Sigmoid colon (tissue), 4 donors: Measurements from ENCODE around the gene UBE2H.

Experiments
- CTCF ChIP-seq, 4 experiments: fragments of 450-650 bp in 3 of 4; fragments of 200-600 bp in 1 of 4; IDR thresholded peaks; one replicate each; pipeline ENCODE4 v1.5.1; 2016 to 2019; ENCODE audit warnings: antibody characterized with exemption in 4 of 4, mild to moderate bottlenecking in 3 of 4, moderate library complexity in 2 of 4
- EP300 ChIP-seq, 4 donors: sonication (generic); formaldehyde crosslinking; IDR thresholded peaks; one replicate each; pipeline ENCODE4 v1.6.1; 2017; ENCODE audit warnings: antibody characterized with exemption in 4 of 4
- POLR2A ChIP-seq, 2 donors: fragments of 450-650 bp; IDR thresholded peaks; one replicate each; pipeline ENCODE4 v1.6.1; 2016; ENCODE audit warnings: antibody characterized with exemption in 2 of 2, mild to moderate bottlenecking in 2 of 2, moderate library complexity in 2 of 2
- POLR2AphosphoS5 ChIP-seq, 4 donors: sonication (generic); formaldehyde crosslinking; IDR thresholded peaks; one replicate each; pipeline ENCODE4 v1.6.1; 2017; ENCODE audit warnings: antibody characterized with exemption in 4 of 4

GRCh38 chr7:129886818-129887186 lies 66.0 kb downstream of the UBE2H start:
- TF ChIP-seq POLR2AphosphoS5 (IDR thresholded peaks at IDR 0.05) (no peak), CTCF (IDR thresholded peaks at IDR 0.05) (no peak), POLR2A (IDR thresholded peaks at IDR 0.05) (no peak), EP300 (IDR thresholded peaks at IDR 0.05) (no peak)
